ENCODE measurements around the gene TBPL1.

TBPL1 gene

GRCh38 chr6:133969285-133969920, 16.4 kb downstream of the TBPL1 start:
- DNase-seq (ENCODE audit: extremely low read depth, low read depth): no peak
- no peak for TF ChIP-seq CTCF (IDR thresholded peaks at IDR 0.05; ENCODE audit: low read depth, low read length)

GRCh38 chr6:133969921-133970295, 16.9 kb downstream of the TBPL1 start:
- DNase-seq (ENCODE audit: extremely low read depth, low read depth): no peak
- TF ChIP-seq CTCF (IDR thresholded peaks at IDR 0.05; ENCODE audit: low read depth, low read length): no peak

GRCh38 chr6:133971861-133972260, 18.8 kb downstream of the TBPL1 start:
- no peak for TF ChIP-seq CTCF (IDR thresholded peaks at IDR 0.05; ENCODE audit: low read depth, low read length)
- DNase-seq (ENCODE audit: extremely low read depth, low read depth): no peak

GRCh38 chr6:133972388-133972787, 19.4 kb downstream of the TBPL1 start:
- no peak for DNase-seq (ENCODE audit: extremely low read depth, low read depth)
- TF ChIP-seq CTCF (IDR thresholded peaks at IDR 0.05; ENCODE audit: low read depth, low read length): no peak

- DNase-seq (ENCODE audit: extremely low read depth, low read depth): no peak
These were observed 20.3 kb downstream of the TBPL1 start for GRCh38 chr6:133973109-133973971.

GRCh38 chr6:133977983-133978895, 25.2 kb downstream of the TBPL1 start:
- peak; percentile 49 for DNase-seq (ENCODE audit: extremely low read depth, low read depth)
- no peak for TF ChIP-seq CTCF (IDR thresholded peaks at IDR 0.05; ENCODE audit: low read depth, low read length)

More at GRCh38 chr6:133973109-133973971, 20.3 kb downstream of the TBPL1 start:
- TF ChIP-seq CTCF (IDR thresholded peaks at IDR 0.05; ENCODE audit: low read depth, low read length): peak; percentile 61

Measured in AG09319 (cell line).